OCI-LY1 (cell line): Measurements from ENCODE around the gene GRIP1.

ENCODE experiments used
- EZH2 ChIP-seq: fragments of 200-600 bp; sonication (generic), shearing (Covaris generic); IDR thresholded peaks from 2 replicates; pipeline ENCODE4 v1.8.0; 2017; ENCODE audit warnings: borderline replicate concordance, mixed run types, mild to moderate bottlenecking, antibody characterized with exemption, low read length, moderate library complexity, mixed read lengths
- TF ChIP-seq, protein P1 (sequence below): fragments of 200-600 bp; sonication (generic), shearing (Covaris generic); IDR thresholded peaks from 2 replicates; pipeline ENCODE4 v1.5.1; 2017; ENCODE audit warnings: mild to moderate bottlenecking, antibody characterized with exemption, low read length, moderate library complexity, mixed read lengths

DNA sequence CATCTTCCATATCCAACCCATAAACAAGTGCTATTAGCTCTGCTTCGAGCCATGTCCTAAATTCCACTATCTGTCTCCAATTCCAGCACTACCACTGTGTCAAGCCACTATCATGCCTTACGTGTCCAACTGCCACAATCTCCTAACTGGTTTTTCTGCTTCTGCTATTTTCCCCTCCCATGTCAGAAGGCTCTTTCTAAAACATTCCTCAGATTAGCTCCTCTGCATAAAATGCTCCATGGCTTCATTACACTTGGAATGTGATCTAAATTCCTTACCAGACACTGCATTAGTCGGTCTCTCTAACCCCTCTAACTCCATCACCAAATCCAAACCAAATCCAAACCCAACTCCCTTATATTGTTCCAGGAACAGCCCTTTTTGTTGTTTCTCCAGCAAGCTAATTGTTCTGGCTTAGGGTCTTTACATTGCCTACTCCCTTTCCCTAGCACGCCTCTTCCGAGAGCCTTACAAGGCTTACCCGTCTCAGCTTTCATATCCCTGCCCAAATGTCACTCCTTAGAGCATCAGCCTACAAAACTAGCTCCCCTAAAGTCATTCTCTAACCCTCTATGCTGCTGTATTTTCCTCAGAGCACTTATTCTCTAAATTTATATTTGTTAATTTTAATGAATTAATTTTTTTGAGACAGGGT lies 236.8 kb downstream of the GRIP1 start:
- TF ChIP-seq, protein P1, sequence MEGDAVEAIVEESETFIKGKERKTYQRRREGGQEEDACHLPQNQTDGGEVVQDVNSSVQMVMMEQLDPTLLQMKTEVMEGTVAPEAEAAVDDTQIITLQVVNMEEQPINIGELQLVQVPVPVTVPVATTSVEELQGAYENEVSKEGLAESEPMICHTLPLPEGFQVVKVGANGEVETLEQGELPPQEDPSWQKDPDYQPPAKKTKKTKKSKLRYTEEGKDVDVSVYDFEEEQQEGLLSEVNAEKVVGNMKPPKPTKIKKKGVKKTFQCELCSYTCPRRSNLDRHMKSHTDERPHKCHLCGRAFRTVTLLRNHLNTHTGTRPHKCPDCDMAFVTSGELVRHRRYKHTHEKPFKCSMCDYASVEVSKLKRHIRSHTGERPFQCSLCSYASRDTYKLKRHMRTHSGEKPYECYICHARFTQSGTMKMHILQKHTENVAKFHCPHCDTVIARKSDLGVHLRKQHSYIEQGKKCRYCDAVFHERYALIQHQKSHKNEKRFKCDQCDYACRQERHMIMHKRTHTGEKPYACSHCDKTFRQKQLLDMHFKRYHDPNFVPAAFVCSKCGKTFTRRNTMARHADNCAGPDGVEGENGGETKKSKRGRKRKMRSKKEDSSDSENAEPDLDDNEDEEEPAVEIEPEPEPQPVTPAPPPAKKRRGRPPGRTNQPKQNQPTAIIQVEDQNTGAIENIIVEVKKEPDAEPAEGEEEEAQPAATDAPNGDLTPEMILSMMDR, result no peak
- TF ChIP-seq EZH2, result no peak
